ENCODE measurements around the gene ADCY3. TPM values are rescaled to one million over a fixed set of nuclear protein-coding genes. Genes with fewer than 3 reads are reported as not detected.

Gene ADCY3
- total and polyA plus RNA-seq, 12 donors: 8.0 to 72.0 (median 35.1) TPM

DNA sequence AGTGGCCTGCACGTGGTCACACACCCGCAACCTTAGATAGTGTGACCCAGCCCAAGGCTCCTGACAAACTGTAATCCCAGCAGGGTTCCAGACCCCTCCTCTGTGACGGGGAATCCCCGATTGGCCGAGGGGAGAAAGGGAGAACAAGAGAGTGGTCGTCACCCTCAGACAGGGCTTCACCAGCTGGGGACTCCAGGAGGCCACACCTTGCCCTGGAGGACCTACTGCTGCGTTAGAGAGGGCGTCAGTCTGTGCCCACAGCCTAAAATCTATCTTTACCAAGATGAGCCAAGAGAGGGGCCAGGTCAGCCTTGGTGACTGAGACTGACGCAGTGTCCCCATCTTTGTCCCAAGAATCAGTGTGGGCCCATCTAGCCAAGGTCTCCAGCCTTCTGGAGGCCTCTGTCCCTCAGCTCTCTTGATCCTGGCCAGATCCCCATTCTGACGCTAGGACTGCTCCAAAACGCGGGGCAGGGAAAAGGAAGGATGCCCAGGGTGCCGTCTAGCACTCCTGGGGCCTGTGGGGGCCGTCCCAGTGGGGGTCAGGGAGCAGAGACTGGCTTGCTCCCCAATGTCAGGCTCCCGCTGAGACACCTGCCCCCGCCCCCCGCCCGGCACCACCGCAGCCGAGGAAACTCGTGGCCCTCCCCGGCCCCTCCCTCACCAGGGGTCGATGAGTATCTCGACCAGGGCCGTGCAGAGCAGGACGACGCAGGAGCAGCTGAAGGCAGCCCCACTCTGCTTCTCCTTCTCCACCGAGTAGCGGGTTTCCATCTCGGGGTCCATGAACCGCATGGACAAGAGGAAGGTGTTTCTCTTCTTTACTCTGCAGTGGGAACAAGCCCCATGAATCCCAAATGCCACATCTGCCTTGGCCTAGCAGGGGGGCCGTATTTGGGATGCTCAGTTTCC lies 86.0 kb downstream of the ADCY3 start:
- Histone ChIP-seq H3K36me3 (replicated peaks in 1 of 2) (no peaks in the 10 kb centered on the region), H3K9me3 (replicated peaks in 1 of 3) (no peaks in the 10 kb centered on the region), H3K4me1 (replicated peaks in 1 of 2) (no peaks in the 10 kb centered on the region), H3K27ac (no peak overlapping the region), H3K27me3 (no peaks in the 10 kb centered on the region), H3K4me3 (no peak overlapping the region)
- WGBS, 4 donors: 91 to 92% (median 92%) methylated on average over 18 to 32 of the region's 32 CpGs
- intact Hi-C loops (cut with DNase I): no loop called here
- no peak for DNase-seq
- TF ChIP-seq, protein P1, sequence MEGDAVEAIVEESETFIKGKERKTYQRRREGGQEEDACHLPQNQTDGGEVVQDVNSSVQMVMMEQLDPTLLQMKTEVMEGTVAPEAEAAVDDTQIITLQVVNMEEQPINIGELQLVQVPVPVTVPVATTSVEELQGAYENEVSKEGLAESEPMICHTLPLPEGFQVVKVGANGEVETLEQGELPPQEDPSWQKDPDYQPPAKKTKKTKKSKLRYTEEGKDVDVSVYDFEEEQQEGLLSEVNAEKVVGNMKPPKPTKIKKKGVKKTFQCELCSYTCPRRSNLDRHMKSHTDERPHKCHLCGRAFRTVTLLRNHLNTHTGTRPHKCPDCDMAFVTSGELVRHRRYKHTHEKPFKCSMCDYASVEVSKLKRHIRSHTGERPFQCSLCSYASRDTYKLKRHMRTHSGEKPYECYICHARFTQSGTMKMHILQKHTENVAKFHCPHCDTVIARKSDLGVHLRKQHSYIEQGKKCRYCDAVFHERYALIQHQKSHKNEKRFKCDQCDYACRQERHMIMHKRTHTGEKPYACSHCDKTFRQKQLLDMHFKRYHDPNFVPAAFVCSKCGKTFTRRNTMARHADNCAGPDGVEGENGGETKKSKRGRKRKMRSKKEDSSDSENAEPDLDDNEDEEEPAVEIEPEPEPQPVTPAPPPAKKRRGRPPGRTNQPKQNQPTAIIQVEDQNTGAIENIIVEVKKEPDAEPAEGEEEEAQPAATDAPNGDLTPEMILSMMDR (IDR thresholded peaks at IDR 0.05): no peak
- no peak for TF ChIP-seq POLR2A (IDR thresholded peaks at IDR 0.05)

DNA sequence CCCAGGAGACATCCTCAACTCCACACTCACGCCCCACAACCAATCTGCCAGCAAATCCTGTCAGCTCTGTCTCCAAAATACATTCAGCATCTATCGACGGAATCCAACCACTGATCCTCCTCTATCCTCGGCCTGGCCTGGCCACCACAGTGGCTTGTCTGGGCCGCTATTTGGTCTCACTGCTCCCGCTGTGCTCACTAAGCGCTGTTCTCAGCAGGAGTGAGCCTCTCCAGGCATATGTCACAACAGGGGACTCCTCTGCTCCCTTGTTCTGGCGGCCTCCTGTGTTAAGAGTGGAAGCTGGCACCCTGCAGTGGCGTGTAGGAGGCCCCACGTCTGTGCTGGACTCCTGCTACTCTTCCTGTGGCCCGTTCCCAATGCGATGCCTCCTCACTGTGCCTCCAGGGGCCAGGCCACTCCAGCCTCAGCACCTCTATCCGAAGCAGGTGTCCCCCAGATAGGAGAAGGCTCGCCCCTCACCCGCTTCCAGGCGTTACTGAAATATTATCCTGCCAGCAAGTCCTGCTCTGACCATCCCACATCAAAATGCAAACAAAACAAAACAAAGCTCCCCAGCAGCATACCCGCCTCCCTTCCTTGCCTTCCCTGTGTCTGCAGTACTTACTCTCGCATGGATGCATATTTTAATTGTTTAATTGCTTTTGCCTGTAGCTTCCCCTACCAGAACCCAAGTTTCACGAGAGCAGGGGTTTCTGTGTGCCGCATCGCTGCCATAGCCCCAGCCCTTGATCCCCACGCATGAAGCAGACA lies 86.9 kb downstream of the ADCY3 start:
- Histone ChIP-seq H3K4me1 (replicated peaks in 1 of 2) (no peaks in the 10 kb centered on the region), H3K36me3 (replicated peaks in 1 of 2) (no peaks in the 10 kb centered on the region), H3K4me3 (no peak overlapping the region), H3K27me3 (no peaks in the 10 kb centered on the region), H3K9me3 (replicated peaks in 1 of 3) (no peaks in the 10 kb centered on the region), H3K27ac (no peak overlapping the region)
- DNase-seq: no peak
- 93 to 97% (median 94%) methylated on average over 21 to 22 of the region's 22 CpGs for WGBS, 4 donors
- intact Hi-C loops (cut with DNase I): no loop called here
- TF ChIP-seq, protein P1 (IDR thresholded peaks at IDR 0.05): no peak
- no peak for TF ChIP-seq POLR2A (IDR thresholded peaks at IDR 0.05)

DNA sequence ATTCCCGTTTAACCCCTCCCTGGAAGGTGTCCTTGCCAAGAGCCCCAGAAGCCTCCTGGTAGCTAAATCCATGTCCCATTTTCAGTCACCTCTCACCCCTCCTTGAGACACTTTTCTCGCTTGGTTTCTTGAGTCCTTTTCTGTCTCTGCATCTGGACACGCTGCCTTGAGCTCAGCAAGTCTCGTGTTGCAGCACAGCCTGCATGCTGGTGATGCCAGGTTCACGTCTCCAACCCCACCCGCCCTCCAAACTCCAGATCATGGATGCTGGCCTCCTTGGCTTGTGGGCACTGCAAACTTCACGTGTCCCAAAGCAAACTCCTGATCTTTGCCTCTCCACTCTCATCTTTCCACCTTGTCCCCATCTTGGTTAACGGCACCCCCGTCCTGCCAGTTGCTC lies 87.5 kb downstream of the ADCY3 start:
- H3K36me3 ChIP-seq (replicated peaks in 1 of 2): no peaks in the 10 kb centered on the region
- intact Hi-C loops (cut with DNase I): no loop called here

DNA sequence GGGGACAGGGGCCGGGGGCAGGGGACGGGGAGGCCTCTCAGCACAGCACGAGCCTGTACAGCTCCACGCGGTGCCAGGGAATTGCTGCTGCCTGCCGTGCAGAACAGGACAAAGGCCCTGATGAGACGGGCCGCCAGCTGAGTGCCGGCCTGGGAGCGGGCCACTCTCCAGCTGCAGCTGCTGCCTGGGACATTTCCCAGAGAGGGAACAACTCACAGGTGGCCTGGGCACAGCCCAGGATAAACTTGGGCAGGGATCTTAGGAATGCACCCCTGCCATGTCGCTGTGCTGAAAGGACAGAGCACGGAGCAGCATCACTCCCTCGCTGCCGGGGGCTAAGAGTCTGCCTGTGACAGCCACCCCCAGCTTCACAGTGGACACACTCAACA lies 88.0 kb downstream of the ADCY3 start:
- TF ChIP-seq, protein P1 (IDR thresholded peaks at IDR 0.05): no peak
- no peak for TF ChIP-seq POLR2A (IDR thresholded peaks at IDR 0.05)
- Histone ChIP-seq H3K27me3 (no peaks in the 10 kb centered on the region), H3K27ac (no peak overlapping the region), H3K4me1 (replicated peaks in 1 of 2) (peaks cover 0 to 8% of the 10 kb centered on the region in 2 donors), H3K4me3 (no peak overlapping the region), H3K9me3 (replicated peaks in 1 of 3) (no peaks in the 10 kb centered on the region), H3K36me3 (replicated peaks in 1 of 2) (no peaks in the 10 kb centered on the region)
- intact Hi-C loops (cut with DNase I): no loop called here
- DNase-seq: no peak
- WGBS, 4 donors: 78 to 95% (median 81%) methylated on average over 4 to 14 of the region's 14 CpGs

More for the DNA sequence above, 87.5 kb downstream of the ADCY3 start:
- no peaks in the 10 kb centered on the region for H3K27me3 ChIP-seq
- no peak overlapping the region for H3K27ac ChIP-seq
- H3K4me3 ChIP-seq: no peak overlapping the region
- no peaks in the 10 kb centered on the region for H3K9me3 ChIP-seq (replicated peaks in 1 of 3)
- TF ChIP-seq POLR2A (IDR thresholded peaks at IDR 0.05): no peak
- TF ChIP-seq, protein P1 (IDR thresholded peaks at IDR 0.05): no peak
- 79 to 87% (median 83%) methylated on average over 9 of the region's 9 CpGs for WGBS, 4 donors
- peaks cover 0 to 3% of the 10 kb centered on the region in 2 donors for H3K4me1 ChIP-seq (replicated peaks in 1 of 2)
- no peak for DNase-seq

Measured in adrenal gland (tissue), 12 donors.